ENCODE results near the gene GRIK5. TPM values are rescaled to one million over a fixed set of nuclear protein-coding genes. Genes with fewer than 3 reads are reported as not detected.

Gene GRIK5
- total and polyA plus RNA-seq, 2 donors (not counting 3 experiments of a cell fraction or from before 2014, with no cell fraction given) = 0.80 to 2.2 TPM

- no peak overlapping the region for H2AFZ ChIP-seq (ENCODE audit: low read depth, low read length)
- intact Hi-C loops (cut with micrococcal nuclease) (loop anchor here (1.0 to 2.0 kb wide), 5 partner anchors 11 to 134 kb away; partner anchors contain the start of genes RABAC1 and ZNF574), dilution Hi-C loops (cut with MboI; ENCODE audit: extremely low pct_ligation_motif_present, low sequenced_read_pairs) (no loop called here)
- H3K27ac ChIP-seq (ENCODE audit: insufficient read depth, low read depth, low read length) = peak overlapping the region; percentile 13
- H3K4me2 ChIP-seq (ENCODE audit: insufficient read depth, low read length) = no peak overlapping the region
- POLR2A ChIA-PET = interaction anchor here (1.4 kb wide), 1 partner anchor 21 kb away, joined by 3 read pairs; no protein-coding TSS in a partner anchor
- H3K9ac ChIP-seq (replicated peaks; ENCODE audit: extremely low read depth, insufficient read depth, low read length) = peak overlapping the region; percentile 42
- no peaks in the 10 kb centered on the region for H3K27me3 ChIP-seq (ENCODE audit: control insufficient read depth in 2 of 2, insufficient read depth in 2 of 2, low read length in 2 of 2)
- no TSS peak for BruUV-seq (replicated peaks)
- H3K9me3 ChIP-seq (replicated peaks; ENCODE audit: control insufficient read depth, insufficient read depth, low read length) = no peaks in the 10 kb centered on the region
- H3K9me1 ChIP-seq (replicated peaks; ENCODE audit: control insufficient read depth, extremely low read depth, insufficient read depth, low read length) = no peaks in the 10 kb centered on the region
- peak; percentile 23 for TF ChIP-seq JUN (IDR thresholded peaks at IDR 0.05; ENCODE audit: borderline replicate concordance, insufficient read depth, insufficient read length, low read depth)
- TF ChIP-seq, protein P1, sequence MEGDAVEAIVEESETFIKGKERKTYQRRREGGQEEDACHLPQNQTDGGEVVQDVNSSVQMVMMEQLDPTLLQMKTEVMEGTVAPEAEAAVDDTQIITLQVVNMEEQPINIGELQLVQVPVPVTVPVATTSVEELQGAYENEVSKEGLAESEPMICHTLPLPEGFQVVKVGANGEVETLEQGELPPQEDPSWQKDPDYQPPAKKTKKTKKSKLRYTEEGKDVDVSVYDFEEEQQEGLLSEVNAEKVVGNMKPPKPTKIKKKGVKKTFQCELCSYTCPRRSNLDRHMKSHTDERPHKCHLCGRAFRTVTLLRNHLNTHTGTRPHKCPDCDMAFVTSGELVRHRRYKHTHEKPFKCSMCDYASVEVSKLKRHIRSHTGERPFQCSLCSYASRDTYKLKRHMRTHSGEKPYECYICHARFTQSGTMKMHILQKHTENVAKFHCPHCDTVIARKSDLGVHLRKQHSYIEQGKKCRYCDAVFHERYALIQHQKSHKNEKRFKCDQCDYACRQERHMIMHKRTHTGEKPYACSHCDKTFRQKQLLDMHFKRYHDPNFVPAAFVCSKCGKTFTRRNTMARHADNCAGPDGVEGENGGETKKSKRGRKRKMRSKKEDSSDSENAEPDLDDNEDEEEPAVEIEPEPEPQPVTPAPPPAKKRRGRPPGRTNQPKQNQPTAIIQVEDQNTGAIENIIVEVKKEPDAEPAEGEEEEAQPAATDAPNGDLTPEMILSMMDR (IDR thresholded peaks at IDR 0.05; ENCODE audit: extremely low read depth in 1 of 2, insufficient read depth in 1 of 2, low read depth in 1 of 2, low read length in 2 of 2) = peak; percentile 75 to 89
- no peak for TF ChIP-seq MYC (IDR thresholded peaks at IDR 0.05; ENCODE audit: low read depth, low read length)
- no peak for TF ChIP-seq MAX (IDR thresholded peaks at IDR 0.05; ENCODE audit: insufficient read depth, insufficient read length)
- TF ChIP-seq FOS (IDR thresholded peaks at IDR 0.05; ENCODE audit: borderline replicate concordance, insufficient read depth, low read length) = peak; percentile 29
- TF ChIP-seq POLR2AphosphoS5 (IDR thresholded peaks at IDR 0.05; ENCODE audit: insufficient read depth, low read depth, low read length) = peak; percentile 72
- TF ChIP-seq POLR2A (IDR thresholded peaks at IDR 0.05; ENCODE audit: low read depth, low read length) = peak; percentile 32
- DNase-seq (ENCODE audit: low read depth, low spot score) (peak; percentile 92), FAIRE-seq (peak; percentile 93)
- H3K79me2 ChIP-seq (ENCODE audit: control insufficient read depth, insufficient read depth, low read length) = no peaks in the 10 kb centered on the region
- no peaks in the 10 kb centered on the region for H4K20me1 ChIP-seq (replicated peaks; ENCODE audit: control insufficient read depth, extremely low read depth, insufficient read depth, low read length)
- CTCF ChIA-PET = interaction anchor here (0.6 to 1.4 kb wide), 11 partner anchors 9 to 339 kb away, joined by 3 to 17 read pairs (median 5); no protein-coding TSS in a partner anchor
- H3K4me1 ChIP-seq (ENCODE audit: control insufficient read depth, extremely low read depth, insufficient read depth, low read length) = peaks cover 29% of the 10 kb centered on the region
- no peaks in the 10 kb centered on the region for H3K36me3 ChIP-seq (ENCODE audit: control insufficient read depth in 2 of 2, extremely low read depth in 1 of 2, insufficient read depth in 2 of 2, low read length in 2 of 2)
- H3K4me3 ChIP-seq (replicated peaks in 1 of 3; ENCODE audit: insufficient read depth in 1 of 3, low read depth in 1 of 3, low read length in 3 of 3) = no peak overlapping the region
Observed at GRCh38 chr19:42092350-42092749, 22.3 kb upstream of the GRIK5 start.

All from endothelial cell of umbilical vein (primary cell).